ENCODE data around the gene ZBTB46.
"Not testable (repeated sequence)": the region's sequence is repeated elsewhere in the genome, so short reads cannot be mapped to it uniquely, and the experiment has no call there.

Gene ZBTB46

GRCh38 chr20:63857764-63858392 is 26.8 kb upstream of the ZBTB46 start:
- H3K27me3 ChIP-seq (ENCODE audit: control insufficient read depth, insufficient read depth, low read length) = no peaks in the 10 kb centered on the region
- peak overlapping the region; percentile 87 for H3K27ac ChIP-seq (ENCODE audit: low read depth, low read length)
- no peaks in the 10 kb centered on the region for H3K9me3 ChIP-seq (ENCODE audit: control insufficient read depth, insufficient read depth, low read length)
- no peak overlapping the region for H3K4me3 ChIP-seq (ENCODE audit: low read depth, low read length)
- H3K36me3 ChIP-seq (ENCODE audit: control insufficient read depth, insufficient read depth, low read length) = peaks cover 14% of the 10 kb centered on the region; the same call in 1 of the 2 replicates
- peaks cover 53% of the 10 kb centered on the region for H3K4me1 ChIP-seq (ENCODE audit: control insufficient read depth, insufficient read depth, low read length)
- no peak overlapping the region for H3K9ac ChIP-seq (ENCODE audit: low read depth, low read length)

- Histone ChIP-seq H3K9me3 (ENCODE audit: control insufficient read depth, insufficient read depth, low read length) (no peaks in the 10 kb centered on the region), H3K27me3 (ENCODE audit: control insufficient read depth, insufficient read depth, low read length) (no peaks in the 10 kb centered on the region), H3K36me3 (ENCODE audit: control insufficient read depth, insufficient read depth, low read length) (peaks cover under 1% of the 10 kb centered on the region; the same call in 1 of the 2 replicates), H3K4me3 (ENCODE audit: low read depth, low read length) (peak overlapping the region; percentile 47; the same call in 1 of the 2 replicates), H3K9ac (ENCODE audit: low read depth, low read length) (no peak overlapping the region), H3K27ac (ENCODE audit: low read depth, low read length) (no peak overlapping the region), H3K4me1 (ENCODE audit: control insufficient read depth, insufficient read depth, low read length) (peaks cover 53% of the 10 kb centered on the region)
Measured at GRCh38 chr20:63856098-63856511, 25.0 kb upstream of the ZBTB46 start.

- H3K4me3 ChIP-seq (ENCODE audit: low read depth, low read length) = peak overlapping the region; percentile 47; the same call in 1 of the 2 replicates
- H3K4me1 ChIP-seq (ENCODE audit: control insufficient read depth, insufficient read depth, low read length) = peaks cover 51% of the 10 kb centered on the region
- H3K9me3 ChIP-seq (ENCODE audit: control insufficient read depth, insufficient read depth, low read length) = no peaks in the 10 kb centered on the region
- H3K36me3 ChIP-seq (ENCODE audit: control insufficient read depth, insufficient read depth, low read length) = no peaks in the 10 kb centered on the region
- H3K27me3 ChIP-seq (ENCODE audit: control insufficient read depth, insufficient read depth, low read length) = no peaks in the 10 kb centered on the region
- H3K27ac ChIP-seq (ENCODE audit: low read depth, low read length) = peak overlapping the region; percentile 12
- H3K9ac ChIP-seq (ENCODE audit: low read depth, low read length) = no peak overlapping the region
Measured at GRCh38 chr20:63855363-63856097, 24.5 kb upstream of the ZBTB46 start.

GRCh38 chr20:63854766-63855362 is 23.8 kb upstream of the ZBTB46 start:
- H3K9me3 ChIP-seq (ENCODE audit: control insufficient read depth, insufficient read depth, low read length) = no peaks in the 10 kb centered on the region
- no peaks in the 10 kb centered on the region for H3K36me3 ChIP-seq (ENCODE audit: control insufficient read depth, insufficient read depth, low read length)
- H3K4me1 ChIP-seq (ENCODE audit: control insufficient read depth, insufficient read depth, low read length) = peaks cover 48% of the 10 kb centered on the region
- peak overlapping the region; percentile 20 for H3K27ac ChIP-seq (ENCODE audit: low read depth, low read length)
- H3K27me3 ChIP-seq (ENCODE audit: control insufficient read depth, insufficient read depth, low read length) = no peaks in the 10 kb centered on the region
- peak overlapping the region; percentile 47; the same call in 1 of the 2 replicates for H3K4me3 ChIP-seq (ENCODE audit: low read depth, low read length)
- no peak overlapping the region for H3K9ac ChIP-seq (ENCODE audit: low read depth, low read length)

GRCh38 chr20:63854069-63854765 is 23.2 kb upstream of the ZBTB46 start:
- peaks cover 45% of the 10 kb centered on the region for H3K4me1 ChIP-seq (ENCODE audit: control insufficient read depth, insufficient read depth, low read length)
- no peak overlapping the region for H3K9ac ChIP-seq (ENCODE audit: low read depth, low read length)
- H3K27me3 ChIP-seq (ENCODE audit: control insufficient read depth, insufficient read depth, low read length) = no peaks in the 10 kb centered on the region
- no peaks in the 10 kb centered on the region for H3K36me3 ChIP-seq (ENCODE audit: control insufficient read depth, insufficient read depth, low read length)
- H3K9me3 ChIP-seq (ENCODE audit: control insufficient read depth, insufficient read depth, low read length) = no peaks in the 10 kb centered on the region
- no peak overlapping the region for H3K4me3 ChIP-seq (ENCODE audit: low read depth, low read length)
- peak overlapping the region; percentile 20 for H3K27ac ChIP-seq (ENCODE audit: low read depth, low read length)

GRCh38 chr20:63853733-63854068 is 22.6 kb upstream of the ZBTB46 start:
- not testable (repeated sequence) for H3K9ac ChIP-seq (ENCODE audit: low read depth, low read length); H3K4me3 ChIP-seq (ENCODE audit: low read depth, low read length); H3K9me3 ChIP-seq (ENCODE audit: control insufficient read depth, insufficient read depth, low read length); H3K36me3 ChIP-seq (ENCODE audit: control insufficient read depth, insufficient read depth, low read length); H3K27me3 ChIP-seq (ENCODE audit: control insufficient read depth, insufficient read depth, low read length)
- Histone ChIP-seq H3K4me1 (ENCODE audit: control insufficient read depth, insufficient read depth, low read length) (peaks cover 40% of the 10 kb centered on the region), H3K27ac (ENCODE audit: low read depth, low read length) (peak overlapping the region; percentile 20)

- H3K4me3 ChIP-seq (ENCODE audit: low read depth, low read length); H3K27ac ChIP-seq (ENCODE audit: low read depth, low read length); H3K9me3 ChIP-seq (ENCODE audit: control insufficient read depth, insufficient read depth, low read length); H3K9ac ChIP-seq (ENCODE audit: low read depth, low read length); H3K27me3 ChIP-seq (ENCODE audit: control insufficient read depth, insufficient read depth, low read length); H3K36me3 ChIP-seq (ENCODE audit: control insufficient read depth, insufficient read depth, low read length): not testable (repeated sequence)
- peaks cover 46% of the 10 kb centered on the region for H3K4me1 ChIP-seq (ENCODE audit: control insufficient read depth, insufficient read depth, low read length)
Measured at GRCh38 chr20:63851548-63851943, 20.5 kb upstream of the ZBTB46 start.

- Histone ChIP-seq H3K9me3 (ENCODE audit: control insufficient read depth, insufficient read depth, low read length) (no peaks in the 10 kb centered on the region), H3K9ac (ENCODE audit: low read depth, low read length) (no peak overlapping the region), H3K4me1 (ENCODE audit: control insufficient read depth, insufficient read depth, low read length) (peaks cover 43% of the 10 kb centered on the region)
Measured at GRCh38 chr20:63850689-63851547, 19.9 kb upstream of the ZBTB46 start.

GRCh38 chr20:63848003-63848911 is 17.2 kb upstream of the ZBTB46 start:
- Histone ChIP-seq H3K9me3 (ENCODE audit: control insufficient read depth, insufficient read depth, low read length) (no peaks in the 10 kb centered on the region), H3K36me3 (ENCODE audit: control insufficient read depth, insufficient read depth, low read length) (no peaks in the 10 kb centered on the region), H3K9ac (ENCODE audit: low read depth, low read length) (no peak overlapping the region), H3K27ac (ENCODE audit: low read depth, low read length) (peak overlapping the region; percentile 89), H3K4me3 (ENCODE audit: low read depth, low read length) (no peak overlapping the region), H3K4me1 (ENCODE audit: control insufficient read depth, insufficient read depth, low read length) (peaks cover 25% of the 10 kb centered on the region), H3K27me3 (ENCODE audit: control insufficient read depth, insufficient read depth, low read length) (no peaks in the 10 kb centered on the region)

More at GRCh38 chr20:63850689-63851547, 19.9 kb upstream of the ZBTB46 start:
- H3K27ac ChIP-seq (ENCODE audit: low read depth, low read length) = no peak overlapping the region
- H3K36me3 ChIP-seq (ENCODE audit: control insufficient read depth, insufficient read depth, low read length) = no peaks in the 10 kb centered on the region
- H3K4me3 ChIP-seq (ENCODE audit: low read depth, low read length) = no peak overlapping the region
- H3K27me3 ChIP-seq (ENCODE audit: control insufficient read depth, insufficient read depth, low read length) = no peaks in the 10 kb centered on the region
